Esophagus squamous epithelium (tissue), 4 donors: ENCODE data around the gene SLC17A7.

Experiments used
- CTCF ChIP-seq, 6 experiments: fragments of 450-650 bp in 4 of 6; fragments of 200-600 bp in 2 of 6; sonication (generic) in 2 of 6; IDR thresholded peaks; one replicate each; pipeline ENCODE4 v1.5.1; 2016 to 2019; ENCODE audit warnings: antibody characterized with exemption in 6 of 6, mild to moderate bottlenecking in 4 of 6, moderate library complexity in 4 of 6
- POLR2A ChIP-seq, 4 donors: fragments of 450-650 bp; IDR thresholded peaks; one replicate each; pipeline ENCODE4 v1.6.1; 2017; ENCODE audit warnings: antibody characterized with exemption in 4 of 4, mild to moderate bottlenecking in 4 of 4, moderate library complexity in 3 of 4

DNA sequence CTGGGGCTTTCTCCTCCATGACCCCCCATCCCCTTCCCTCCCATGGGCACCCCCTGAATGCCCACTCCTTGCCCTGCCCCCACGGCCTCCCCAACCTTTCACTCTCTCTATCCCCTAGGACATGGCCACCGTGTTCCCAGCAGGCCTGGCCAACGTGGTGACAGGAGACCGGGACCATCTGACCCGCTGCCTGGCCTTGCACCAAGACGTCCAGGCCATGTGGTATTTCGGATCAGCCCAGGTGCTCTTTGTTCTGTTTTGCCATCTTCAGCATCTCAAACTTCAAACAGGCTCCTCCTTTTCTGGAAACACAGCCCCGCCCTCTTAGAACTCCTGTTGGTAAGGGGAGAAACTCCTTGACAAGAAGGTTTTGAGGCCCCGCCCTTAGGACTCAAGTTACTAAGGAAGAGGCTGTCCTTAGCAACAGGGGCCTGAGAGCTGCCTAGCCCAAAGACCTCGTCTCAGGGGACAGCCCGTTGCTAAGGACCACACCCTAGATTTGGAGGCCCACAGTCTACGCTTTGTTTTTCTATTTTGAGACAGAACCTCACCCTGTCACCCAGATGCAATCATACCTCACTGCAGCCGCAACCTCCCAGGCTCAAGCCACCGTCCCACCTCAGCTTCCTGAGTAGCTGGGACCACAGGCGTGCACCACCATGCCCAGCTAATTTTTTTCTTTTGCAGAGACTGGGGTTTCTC, 27.6 kb upstream of the SLC17A7 start:
- TF ChIP-seq CTCF (IDR thresholded peaks at IDR 0.05) (no peak), POLR2A (IDR thresholded peaks at IDR 0.05) (peak in 1 of 4 donors; percentile 28)
